K562 treated with DMSO at 1 percent for 4 hours (cell line): Measurements from ENCODE around the gene PLPP1. TPM values are rescaled to one million over a fixed set of nuclear protein-coding genes. Genes with fewer than 3 reads are reported as not detected.

Experiments
- total RNA-seq: library from RNA; unstranded; fragments of 300-600 nt; gene quantifications from 2 replicates; pipeline ENCODE4 v1.2.3, GENCODE V29; 2022; ENCODE audit not compliant: insufficient read depth

Gene PLPP1
- not detected in 2 replicates for total RNA-seq

DNA sequence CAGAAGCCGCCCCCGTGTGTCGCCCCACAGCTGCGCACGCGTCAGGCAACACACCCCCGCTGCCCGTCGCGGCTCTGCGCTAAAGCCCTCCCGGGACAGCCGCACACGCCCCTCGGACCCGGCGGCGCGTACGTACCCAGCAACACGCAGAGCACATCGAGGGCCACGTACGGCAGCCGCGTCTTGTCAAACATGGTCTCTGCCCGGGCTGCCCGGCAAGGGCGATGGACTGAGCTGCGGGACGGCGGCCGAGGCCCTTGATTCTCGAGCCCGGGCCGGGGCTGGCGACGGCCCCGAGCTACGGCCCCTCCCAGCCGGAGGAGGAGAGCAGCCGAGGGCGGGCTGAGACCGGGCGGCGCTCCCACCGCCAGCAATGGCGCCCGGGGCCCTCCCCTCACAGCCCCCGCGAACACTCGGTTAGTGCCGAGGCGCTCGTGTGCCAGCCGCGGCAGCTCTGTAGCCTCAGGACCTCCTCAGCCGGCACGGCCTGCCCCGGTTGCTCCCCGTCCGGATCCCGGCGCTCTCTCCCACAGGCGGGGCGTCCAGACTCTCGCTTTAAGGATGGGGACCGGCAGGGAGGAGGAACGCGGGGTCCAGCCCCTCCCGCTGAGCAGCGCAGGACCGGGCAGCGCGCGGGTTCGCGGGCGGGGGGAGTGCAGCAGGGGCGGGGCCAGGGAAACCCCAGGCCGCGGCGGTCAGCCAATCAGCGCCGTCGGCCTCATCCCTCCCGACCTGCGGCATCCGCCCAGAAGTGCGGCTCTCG is at the start of gene PLPP1:
PLPP1 (minus strand) TSS at position 529 of the 763 bp plus-strand sequence; CDS start at position 194, 335 bp downstream.

Other genes with a start within 250 kb of the PLPP1 start
- gene DHX29, start 227.3 kb downstream of the PLPP1 start, total RNA-seq, result 13.4 and 17.0 TPM in 2 replicates
- gene MTREX, start 227.0 kb downstream of the PLPP1 start, total RNA-seq, result 35.1 and 36.6 TPM in 2 replicates
- 10.6 and 13.0 TPM in 2 replicates for gene SLC38A9, start 177.4 kb upstream of the PLPP1 start, total RNA-seq
- not detected in 2 replicates for gene DDX4, start 203.1 kb upstream of the PLPP1 start, total RNA-seq